MM.1S (cell line): Measurements from ENCODE around the gene CLASP1.
A peak's percentile ranks its signal among the peaks of the same experiment; 100 is the strongest.

Source experiments
- DNase-seq: peaks from one replicate; pipeline ENCODE4 v3.0.0-alpha.2; 2015
- H2AFZ ChIP-seq: fragments of 300-600 bp; sonication (generic); 2 replicates; pipeline ENCODE4 v1.6.0; 2016; ENCODE audit warnings: antibody characterized with exemption, low read length
- H3F3A ChIP-seq: fragments of 300-600 bp; sonication (generic); 2 replicates; pipeline ENCODE4 v1.6.1; 2016; ENCODE audit warnings: mild to moderate bottlenecking, antibody characterized with exemption, low read length, moderate library complexity, mixed read lengths; ENCODE audit not compliant: insufficient read depth
- H3K27ac ChIP-seq: fragments of 300-600 bp; sonication (generic); 2 replicates; pipeline ENCODE4 v1.5.1; 2016; ENCODE audit warnings: mild to moderate bottlenecking, low read length
- H3K27me3 ChIP-seq: fragments of 300-600 bp; sonication (generic); replicated peaks from 2 replicates; pipeline ENCODE4 v1.6.0; 2016; ENCODE audit warnings: low read length; ENCODE audit not compliant: insufficient read depth
- H3K36me3 ChIP-seq: fragments of 300-600 bp; sonication (generic); replicated peaks from 2 replicates; pipeline ENCODE4 v1.6.1; 2016; ENCODE audit warnings: mild to moderate bottlenecking, low read length, mixed read lengths; ENCODE audit not compliant: insufficient read depth
- H3K4me1 ChIP-seq: fragments of 300-600 bp; sonication (generic); 2 replicates; pipeline ENCODE4 v1.6.1; 2016; ENCODE audit warnings: low read length, mixed read lengths
- H3K4me2 ChIP-seq: fragments of 300-600 bp; sonication (generic); 2 replicates; pipeline ENCODE4 v1.6.0; 2016; ENCODE audit warnings: low read depth, low read length
- H3K4me3 ChIP-seq: fragments of 300-600 bp; sonication (generic); 2 replicates; pipeline ENCODE4 v1.5.1; 2016; ENCODE audit warnings: low read length, mixed read lengths
- H3K79me2 ChIP-seq: fragments of 300-600 bp; sonication (generic); 2 replicates; pipeline ENCODE4 v1.6.1; 2016; ENCODE audit warnings: mixed run types, low read length, mixed read lengths
- H3K9ac ChIP-seq: fragments of 300-600 bp; sonication (generic); 2 replicates; pipeline ENCODE4 v1.6.1; 2016; ENCODE audit warnings: low read length, mixed read lengths
- H3K9me2 ChIP-seq: fragments of 300-600 bp; sonication (generic); replicated peaks from 2 replicates; pipeline ENCODE4 v1.6.1; 2016; ENCODE audit warnings: mild to moderate bottlenecking, low read length, mixed read lengths; ENCODE audit not compliant: insufficient read depth
- H3K9me3 ChIP-seq: fragments of 300-600 bp; sonication (generic); replicated peaks from 2 replicates; pipeline ENCODE4 v1.6.1; 2016; ENCODE audit warnings: mild to moderate bottlenecking, low read length, mixed read lengths; ENCODE audit not compliant: insufficient read depth
- H4K20me1 ChIP-seq: fragments of 300-600 bp; sonication (generic); 2 replicates; pipeline ENCODE4 v1.6.1; 2016; ENCODE audit warnings: mild to moderate bottlenecking, low read length, moderate library complexity, mixed read lengths; ENCODE audit not compliant: insufficient read depth
- CTCF ChIP-seq: fragments of 300-600 bp; sonication (generic); IDR thresholded peaks from 2 replicates; pipeline ENCODE4 v1.5.1; 2016; ENCODE audit warnings: antibody characterized with exemption, low read length, mixed read lengths
- EZH2 ChIP-seq: fragments of 300-600 bp; sonication (generic); optimal IDR thresholded peaks from 2 replicates; pipeline ENCODE3; 2017; ENCODE audit warnings: low read depth, mild to moderate bottlenecking, antibody characterized with exemption, low read length, mixed read lengths
- EZH2phosphoT487 ChIP-seq: fragments of 300-600 bp; sonication (generic); IDR thresholded peaks from 2 replicates; pipeline ENCODE4 v1.6.1; 2018; ENCODE audit warnings: antibody characterized with exemption, low read length

CLASP1 gene

GRCh38 chr2:121356058-121356640, 293.1 kb downstream of the CLASP1 start:
- Histone ChIP-seq H3K27me3 (no peaks in the 10 kb centered on the region), H3K9me2 (no peaks in the 10 kb centered on the region), H3K27ac (no peak overlapping the region), H2AFZ (no peak overlapping the region), H3K79me2 (no peaks in the 10 kb centered on the region), H3F3A (no peaks in the 10 kb centered on the region), H3K36me3 (no peaks in the 10 kb centered on the region; the same call in 1 of the 2 replicates), H3K4me2 (no peak overlapping the region), H4K20me1 (no peaks in the 10 kb centered on the region), H3K9me3 (no peaks in the 10 kb centered on the region), H3K4me3 (no peak overlapping the region), H3K9ac (no peak overlapping the region), H3K4me1 (no peaks in the 10 kb centered on the region)
- no peak for TF ChIP-seq EZH2
- peak; percentile 54 for TF ChIP-seq CTCF
- DNase-seq = peak; percentile 37

DNA sequence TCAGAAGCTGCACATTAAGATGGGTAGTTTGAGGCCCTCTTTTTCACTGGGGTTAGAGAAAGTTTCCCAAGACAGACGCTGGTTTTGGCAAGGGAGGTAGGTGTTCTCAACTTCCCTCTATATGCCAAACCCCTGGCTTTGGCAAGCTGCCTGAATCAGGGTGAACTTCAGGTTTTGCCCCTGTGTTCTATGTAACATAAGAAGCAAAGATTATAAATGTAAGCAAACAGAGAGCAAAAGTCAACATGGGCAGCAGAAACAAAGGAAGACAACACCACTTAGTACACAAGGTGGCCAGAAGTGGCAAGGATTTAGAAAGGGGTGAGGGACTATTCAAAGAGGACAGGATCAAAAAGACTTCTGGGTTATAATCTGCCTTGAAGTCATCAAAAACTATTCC, 293.8 kb downstream of the CLASP1 start:
- no peak overlapping the region for H3K27ac ChIP-seq
- H4K20me1 ChIP-seq = no peaks in the 10 kb centered on the region
- no peaks in the 10 kb centered on the region for H3K79me2 ChIP-seq
- no peak overlapping the region for H3K4me3 ChIP-seq
- H3K9me3 ChIP-seq = no peaks in the 10 kb centered on the region
- H3F3A ChIP-seq = no peaks in the 10 kb centered on the region
- H3K27me3 ChIP-seq = no peaks in the 10 kb centered on the region
- TF ChIP-seq CTCF (no peak), EZH2 (no peak), EZH2phosphoT487 (no peak)
- no peaks in the 10 kb centered on the region for H3K4me1 ChIP-seq
- DNase-seq = no peak
- H3K9ac ChIP-seq = no peak overlapping the region
- H3K9me2 ChIP-seq = no peaks in the 10 kb centered on the region
- no peaks in the 10 kb centered on the region; the same call in 1 of the 2 replicates for H3K36me3 ChIP-seq
- H2AFZ ChIP-seq = no peak overlapping the region
- H3K4me2 ChIP-seq = no peak overlapping the region

- no peak overlapping the region for H3K9ac ChIP-seq
- no peaks in the 10 kb centered on the region for H3K9me2 ChIP-seq
- no peak overlapping the region for H3K4me3 ChIP-seq
- no peak overlapping the region for H2AFZ ChIP-seq
- no peaks in the 10 kb centered on the region for H3K79me2 ChIP-seq
- no peaks in the 10 kb centered on the region for H3K9me3 ChIP-seq
- H3K27ac ChIP-seq = no peak overlapping the region
- no peaks in the 10 kb centered on the region for H3K36me3 ChIP-seq
- no peaks in the 10 kb centered on the region for H4K20me1 ChIP-seq
- no peaks in the 10 kb centered on the region for H3F3A ChIP-seq
- no peaks in the 10 kb centered on the region for H3K27me3 ChIP-seq
- no peak for TF ChIP-seq EZH2phosphoT487
- TF ChIP-seq EZH2 = no peak
- no peak for TF ChIP-seq CTCF
- no peaks in the 10 kb centered on the region for H3K4me1 ChIP-seq
- no peak for DNase-seq
- no peak overlapping the region for H3K4me2 ChIP-seq
Measured at GRCh38 chr2:121351521-121352318, 297.5 kb downstream of the CLASP1 start.
